GM12873 (cell line): ENCODE data around the gene RAB40B.

ENCODE experiments used
- CTCF ChIP-seq: IDR thresholded peaks from 2 replicates; pipeline ENCODE4 v1.5.1; 2012; ENCODE audit warnings: low read depth, mild to moderate bottlenecking, moderate library complexity, low read length, control low read depth; ENCODE audit not compliant: insufficient read depth; ENCODE audit errors: missing control alignments

The RAB40B gene

GRCh38 chr17:82648742-82649331 lies 49.7 kb downstream of the RAB40B start:
- TF ChIP-seq CTCF, result no peak

- TF ChIP-seq CTCF, result no peak
Measured at GRCh38 chr17:82648165-82648668, 50.3 kb downstream of the RAB40B start, which contains the start of gene WDR45B. TSS of gene WDR45B (minus strand) at chr17:82648444. CDS start at chr17:82648340, 104 bp downstream.

- peak; percentile 48 for TF ChIP-seq CTCF
Measured at GRCh38 chr17:82647593-82648164, 50.8 kb downstream of the RAB40B start.

- no peak for TF ChIP-seq CTCF
Measured at GRCh38 chr17:82645516-82645915, 53.0 kb downstream of the RAB40B start.

- no peak for TF ChIP-seq CTCF
Measured at GRCh38 chr17:82644148-82644547, 54.4 kb downstream of the RAB40B start.

GRCh38 chr17:82642022-82642421 lies 56.5 kb downstream of the RAB40B start:
- no peak for TF ChIP-seq CTCF

GRCh38 chr17:82640036-82640435 lies 58.5 kb downstream of the RAB40B start:
- TF ChIP-seq CTCF, result no peak
